ENCODE results near the gene NSMCE1. TPM values are rescaled to one million over a fixed set of nuclear protein-coding genes. Genes with fewer than 3 reads are reported as not detected.
A peak's percentile ranks its signal among the peaks of the same experiment; 100 is the strongest.

Gene NSMCE1
- total and polyA plus RNA-seq, 2 of the 4 experiments (the other 2 are of a cell fraction): 47.5 to 120 TPM

DNA sequence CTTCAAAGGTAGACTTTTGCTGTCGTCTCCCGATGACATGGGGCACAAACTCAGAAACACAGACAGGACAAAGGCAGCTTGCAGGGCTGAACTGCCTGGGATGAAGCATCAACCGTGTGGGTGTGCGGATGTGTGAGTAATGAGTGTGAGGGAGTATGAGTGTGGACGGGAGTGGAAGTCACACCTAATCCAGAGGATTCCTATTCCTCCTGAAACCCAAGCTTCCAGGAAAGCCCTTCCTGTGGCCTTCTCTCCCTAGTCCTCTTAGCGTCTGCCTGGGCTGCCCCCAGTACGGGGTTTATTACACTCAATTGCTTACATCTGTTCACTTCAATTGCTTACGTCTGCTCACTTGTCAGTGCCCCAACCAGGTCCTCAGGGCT, 42.9 kb upstream of the NSMCE1 start:
- TF ChIP-seq MXI1 (IDR thresholded peaks at IDR 0.05; ENCODE audit: borderline replicate concordance, low read depth, low read length) (no peak), NFE2L2 (IDR thresholded peaks at IDR 0.05; ENCODE audit: low read depth, low read length) (no peak), RFX5 (IDR thresholded peaks at IDR 0.05; ENCODE audit: low read depth, low read length) (no peak)
- Histone ChIP-seq H3K9me1 (ENCODE audit: insufficient read depth, low read length) (peaks cover 11% of the 10 kb centered on the region), H3K79me1 (ENCODE audit: low read depth in 1 of 2, low read length in 2 of 2) (peaks cover 2 to 28% of the 10 kb centered on the region in 2 experiments; a peak in 2 of 4 replicates), H2BK15ac (ENCODE audit: low read depth, low read length) (peak overlapping the region; percentile 49; the same call in 1 of the 3 replicates), H3K4ac (ENCODE audit: low read depth, low read length) (peak overlapping the region; percentile 26), H3K27me3 (ENCODE audit: control insufficient read depth, insufficient read depth, low read length) (no peaks in the 10 kb centered on the region), H3K23ac (ENCODE audit: low read depth, low read length) (no peak overlapping the region), H3K4me2 (ENCODE audit: low read depth, low read length) (no peak overlapping the region), H3K9me3 (ENCODE audit: control insufficient read depth, insufficient read depth, low read length) (no peaks in the 10 kb centered on the region), H3K56ac (ENCODE audit: extremely low read depth, insufficient read depth, low read length) (no peak overlapping the region), H4K5ac (ENCODE audit: low read depth, low read length) (no peak overlapping the region), H2AFZ (replicated peaks; ENCODE audit: low read length, poor library complexity) (peak overlapping the region; percentile 54), H4K20me1 (ENCODE audit: insufficient read depth, low read length) (peaks cover 11% of the 10 kb centered on the region), H3K14ac (replicated peaks; ENCODE audit: low read depth, low read length) (peak overlapping the region; percentile 34), H3K18ac (ENCODE audit: low read depth, low read length) (0 out of 2 replicates have a peak overlapping the region, but pooled peaks have one; percentile 7), H3K9ac (ENCODE audit: low read depth, low read length) (no peak overlapping the region), H3K36me3 (ENCODE audit: control insufficient read depth, insufficient read depth, low read length) (peaks cover under 1% of the 10 kb centered on the region; the same call in 1 of the 2 replicates), H4K91ac (ENCODE audit: insufficient read depth, low read depth, low read length) (0 out of 2 replicates have a peak overlapping the region, but pooled peaks have one; percentile 19), H2AK5ac (ENCODE audit: low read depth, low read length) (peak overlapping the region; percentile 83), H4K8ac (ENCODE audit: low read depth in 2 of 2, low read length in 2 of 2) (peak overlapping the region in 1 of 2 experiments; percentile 30; a peak in 1 of 4 replicates), H3K27ac (ENCODE audit: insufficient read depth, low read length) (no peak overlapping the region), H2BK120ac (ENCODE audit: low read depth, low read length) (peak overlapping the region; percentile 20; the same call in 1 of the 2 replicates), H2BK5ac (ENCODE audit: low read depth, low read length, poor library complexity, severe bottlenecking) (no peak overlapping the region), H3K4me1 (ENCODE audit: control insufficient read depth, insufficient read depth, low read length) (peaks cover 13% of the 10 kb centered on the region), H3K4me3 (ENCODE audit: insufficient read depth, low read depth, low read length) (no peak overlapping the region), H2BK20ac (ENCODE audit: low read depth, low read length) (peak overlapping the region; percentile 2; the same call in 1 of the 2 replicates), H2AK9ac (replicated peaks; ENCODE audit: low read depth, low read length, poor library complexity) (no peak overlapping the region)
- peak; percentile 38 for DNase-seq
- ChIA-PET CTCF (no interaction called here), POLR2A (ENCODE audit: unreplicated experiment) (no interaction called here)
- intact Hi-C loops (cut with micrococcal nuclease) (loop anchor here (5.0 kb wide), 1 partner anchor 44 kb away; the partner anchor contains the start of gene NSMCE1), dilution Hi-C loops (cut with HindIII; ENCODE audit: low sequenced_read_pairs, unreplicated experiment) (no loop called here), in situ Hi-C loops (cut with MboI; ENCODE audit: low sequenced_read_pairs) (loop anchor here (5.0 kb wide), 1 partner anchor 44 kb away; the partner anchor contains the start of gene NSMCE1)
- WGBS, 2 experiments (ENCODE audit: extremely low coverage in 2 of 2, insufficient read length in 1 of 2): 58% methylated on average over 4 of the region's 8 CpGs; no CpG with 5 or more reads in 1 of the 2 experiments
- no TSS peak for BruUV-seq (replicated peaks)
- no peak for ATAC-seq (ENCODE audit: low read depth)
